Activated CD4-positive, alpha-beta T cell treated with anti-CD3 and anti-CD28 coated beads, Interleukin-2, amount 50 U/mL, for 48 hours (primary cell): ENCODE results near the gene HABP4.

Experiments
- DNase-seq, 2 experiments: peaks; one replicate each; pipeline ENCODE4 v3.0.0-alpha.2; 2020

Gene HABP4

DNA sequence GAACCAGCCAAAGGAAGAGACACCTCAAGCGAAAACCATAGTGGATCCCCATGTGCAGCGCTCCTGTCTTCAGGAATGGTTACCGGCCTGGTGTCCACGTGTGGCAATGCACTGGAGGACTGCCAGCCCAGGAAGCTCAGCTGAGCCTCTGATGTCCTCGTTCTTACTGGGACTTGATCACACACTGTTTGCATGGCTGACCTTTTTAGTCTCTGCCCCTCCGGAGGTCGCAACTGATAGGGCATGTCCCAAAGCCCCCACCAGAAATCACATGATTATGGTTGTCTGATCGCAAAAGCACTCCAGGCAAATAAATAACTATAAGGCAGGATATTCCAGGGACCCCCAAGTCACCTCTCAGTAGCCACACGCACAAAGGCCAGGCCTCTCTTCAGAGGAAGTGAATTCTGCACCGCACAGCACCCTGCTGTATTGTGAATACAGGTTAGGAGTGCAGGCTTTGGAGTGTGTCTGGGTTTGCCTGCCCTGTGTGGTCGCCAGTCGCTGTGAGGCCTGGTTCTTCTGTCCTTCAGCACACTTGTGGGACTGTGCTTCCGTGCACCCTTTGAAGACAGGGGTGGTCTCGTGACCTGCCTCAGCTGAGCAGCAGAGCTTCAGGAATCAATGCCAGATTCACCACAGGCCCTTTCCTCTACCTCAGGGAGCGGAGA, 13.4 kb upstream of the HABP4 start:
- no peak for DNase-seq

- no peak for DNase-seq
These were observed 12.5 kb upstream of the HABP4 start for GRCh38 chr9:96437454-96437853.

DNA sequence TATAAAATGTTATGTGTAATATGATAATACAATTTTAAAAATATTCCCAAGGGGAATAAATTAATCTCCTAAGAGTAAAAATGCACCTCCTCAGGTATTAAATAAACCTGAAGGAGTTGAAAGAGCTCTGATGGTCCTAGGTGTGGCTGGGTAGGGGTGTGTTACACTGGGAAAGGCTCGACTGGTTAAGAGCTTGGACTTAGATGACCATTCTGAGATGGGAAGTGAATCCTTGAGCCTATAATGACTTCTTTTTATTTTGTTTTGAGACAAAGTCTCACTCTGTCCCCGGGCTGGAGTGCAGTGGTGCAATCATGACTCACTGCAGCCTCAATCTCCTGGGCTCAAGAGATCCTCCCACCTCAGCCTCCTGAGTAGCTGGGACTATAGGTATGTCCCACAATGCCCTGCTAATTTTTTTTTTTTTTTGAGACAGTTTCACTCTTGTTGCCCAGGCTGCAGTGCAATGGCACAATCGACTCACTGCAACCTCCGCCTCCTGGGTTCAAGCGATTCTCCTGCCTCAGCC, 9.2 kb upstream of the HABP4 start:
- no peak for DNase-seq

GRCh38 chr9:96441798-96442445, 8.0 kb upstream of the HABP4 start:
- DNase-seq: no peak

DNA sequence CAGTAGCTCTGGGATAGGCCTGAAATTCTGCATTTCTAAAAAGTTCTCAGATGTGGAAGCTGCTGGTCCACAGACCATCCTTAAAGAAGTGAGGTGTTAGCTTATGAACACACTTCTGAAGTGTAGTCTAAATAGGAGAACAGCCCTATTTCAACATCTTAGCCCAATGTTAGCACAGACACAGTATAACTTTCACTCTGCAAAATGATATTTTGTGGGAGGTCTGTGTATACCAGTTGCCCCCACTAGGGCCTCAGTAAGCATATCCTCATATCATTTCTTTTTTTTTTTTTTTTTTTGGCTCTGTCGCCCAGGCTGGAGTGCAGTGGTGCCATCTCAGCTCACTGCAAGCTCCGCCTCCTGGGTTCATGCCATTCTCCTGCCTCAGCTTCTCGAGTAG, 7.5 kb upstream of the HABP4 start:
- DNase-seq: no peak

DNA sequence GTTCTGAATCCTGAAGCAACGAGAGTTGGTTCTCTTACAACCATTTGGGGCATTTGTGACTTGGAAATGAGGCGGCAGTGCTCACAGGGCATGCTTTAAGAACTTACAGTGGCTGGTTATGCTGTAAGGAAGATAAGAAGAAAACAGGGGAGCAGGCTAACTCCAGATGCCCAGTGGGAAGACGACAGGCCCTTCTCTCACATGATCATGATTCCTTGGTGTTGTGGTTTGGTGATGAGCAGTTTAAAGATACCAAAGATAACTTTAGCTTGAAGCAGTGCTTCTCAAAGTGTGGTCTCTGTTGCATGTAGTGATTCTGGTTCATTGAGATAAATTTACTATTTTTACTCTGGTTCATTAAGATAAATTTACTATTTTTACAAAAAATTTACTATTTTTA, 2.6 kb upstream of the HABP4 start:
- no peak for DNase-seq

DNA sequence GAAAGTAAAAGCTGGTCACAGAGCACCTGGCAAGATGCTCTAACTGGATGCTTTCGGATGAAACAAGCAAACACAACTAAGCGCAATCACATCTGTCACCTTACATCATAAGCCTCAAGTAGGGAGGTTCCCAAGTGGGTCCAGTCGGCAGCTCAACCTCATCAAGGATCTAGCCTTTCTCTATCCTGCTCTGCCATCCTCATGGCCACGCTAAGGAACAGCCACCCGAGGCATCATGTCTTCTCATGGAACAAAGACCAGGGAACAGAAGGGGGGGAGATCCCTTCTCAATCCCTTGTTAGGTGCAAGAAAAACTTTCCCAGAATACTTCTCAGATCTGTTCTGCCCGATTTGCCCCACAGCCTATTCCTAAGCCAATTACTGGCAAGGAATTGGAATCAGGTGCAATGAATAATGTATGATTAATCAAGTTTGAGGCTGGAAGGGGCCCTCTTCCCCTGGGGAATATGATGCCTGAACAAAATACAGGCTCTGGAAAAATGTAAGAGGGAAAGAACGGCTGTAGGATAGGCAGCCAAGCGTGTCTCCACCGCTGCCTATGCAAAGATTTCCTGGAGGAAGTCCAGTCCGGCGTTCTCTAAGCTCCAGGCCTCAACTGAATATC, 1.3 kb upstream of the HABP4 start:
- no peak for DNase-seq

GRCh38 chr9:96449523-96449844, 485 bp upstream of the HABP4 start:
- no peak for DNase-seq

DNA sequence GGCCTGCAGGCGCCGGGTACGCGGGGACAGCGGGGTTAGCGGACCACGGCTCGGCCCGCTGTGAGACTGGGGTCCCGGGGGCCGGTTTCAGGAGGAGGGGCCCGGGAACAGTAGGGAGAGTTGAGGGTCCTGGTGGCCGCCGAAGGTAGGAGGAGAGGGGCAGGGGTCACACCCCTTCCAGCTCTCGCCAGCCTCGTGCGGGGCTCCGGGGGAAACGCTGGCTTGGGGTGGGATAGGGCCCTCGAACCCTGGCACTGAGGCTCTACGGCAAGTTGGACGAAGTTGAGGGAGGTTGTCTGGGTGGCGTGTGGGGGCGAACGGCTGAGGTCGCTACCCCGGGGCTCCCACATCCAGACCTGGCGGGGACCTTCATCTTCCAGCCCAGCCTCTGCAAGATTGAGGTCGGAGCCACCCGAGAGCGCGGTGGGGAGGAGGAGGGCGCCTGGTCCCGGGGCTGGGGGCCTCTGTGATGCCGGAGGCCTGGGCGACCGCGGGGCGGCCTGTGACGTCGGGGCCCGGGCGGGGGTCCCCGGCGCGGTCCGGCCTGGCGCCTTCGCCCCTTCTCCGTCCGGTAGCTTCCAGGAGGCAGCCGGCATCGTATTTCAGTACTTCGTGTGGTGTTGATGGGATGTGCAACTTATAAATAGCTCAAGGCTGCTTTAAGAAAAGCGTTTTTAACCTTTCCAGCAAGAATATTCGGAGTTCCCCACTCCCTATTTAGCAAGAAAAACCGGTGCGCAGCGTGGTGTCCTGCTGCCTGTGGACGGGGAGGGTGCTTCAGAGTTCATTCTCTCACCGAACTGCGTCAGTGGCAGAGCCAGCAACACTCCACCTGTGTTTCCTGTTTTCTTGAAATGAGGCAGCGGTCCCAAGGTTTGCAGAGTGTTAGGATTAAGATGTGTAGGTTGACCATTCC, 902 bp downstream of the HABP4 start:
- peak; percentile 34 to 43 for DNase-seq

GRCh38 chr9:96453625-96454024, 3.7 kb downstream of the HABP4 start:
- no peak for DNase-seq

DNA sequence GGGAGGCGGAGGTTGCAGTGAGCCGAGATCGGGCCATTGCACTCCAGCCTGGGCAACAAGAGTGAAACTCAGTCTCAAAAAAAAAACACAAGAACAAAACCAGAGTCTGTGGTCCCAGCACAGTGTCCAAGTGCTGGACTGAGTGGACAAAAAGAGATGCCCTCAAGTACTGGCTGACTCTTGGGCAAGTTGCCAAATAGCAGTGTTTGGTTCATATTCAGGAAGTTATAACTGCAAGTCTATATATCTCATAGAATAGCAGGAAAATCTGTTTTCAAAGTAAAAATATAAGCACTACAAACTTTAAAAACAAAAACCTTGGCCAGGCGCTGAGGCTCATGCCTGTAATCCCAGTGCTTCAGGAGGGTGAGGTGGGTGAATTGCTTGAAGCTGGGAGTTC, 7.3 kb downstream of the HABP4 start:
- DNase-seq: no peak

DNA sequence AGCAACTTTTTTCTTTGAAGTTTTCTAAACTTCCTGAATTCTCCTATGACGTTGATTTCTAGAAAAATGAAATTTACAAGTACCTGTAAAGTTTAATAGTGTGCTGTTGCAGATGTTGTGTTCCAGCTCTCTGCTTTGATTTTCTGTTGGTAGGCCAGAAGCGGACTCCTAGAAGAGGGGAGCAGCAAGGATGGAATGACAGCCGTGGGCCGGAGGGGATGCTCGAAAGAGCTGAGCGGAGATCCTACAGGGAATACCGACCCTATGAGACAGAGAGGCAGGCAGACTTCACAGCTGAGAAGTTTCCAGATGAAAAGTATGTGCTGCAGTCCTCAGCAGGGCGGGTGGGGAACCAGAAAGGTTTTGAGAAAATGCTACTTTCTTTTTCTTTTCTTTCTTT, 8.3 kb downstream of the HABP4 start:
- no peak for DNase-seq

DNA sequence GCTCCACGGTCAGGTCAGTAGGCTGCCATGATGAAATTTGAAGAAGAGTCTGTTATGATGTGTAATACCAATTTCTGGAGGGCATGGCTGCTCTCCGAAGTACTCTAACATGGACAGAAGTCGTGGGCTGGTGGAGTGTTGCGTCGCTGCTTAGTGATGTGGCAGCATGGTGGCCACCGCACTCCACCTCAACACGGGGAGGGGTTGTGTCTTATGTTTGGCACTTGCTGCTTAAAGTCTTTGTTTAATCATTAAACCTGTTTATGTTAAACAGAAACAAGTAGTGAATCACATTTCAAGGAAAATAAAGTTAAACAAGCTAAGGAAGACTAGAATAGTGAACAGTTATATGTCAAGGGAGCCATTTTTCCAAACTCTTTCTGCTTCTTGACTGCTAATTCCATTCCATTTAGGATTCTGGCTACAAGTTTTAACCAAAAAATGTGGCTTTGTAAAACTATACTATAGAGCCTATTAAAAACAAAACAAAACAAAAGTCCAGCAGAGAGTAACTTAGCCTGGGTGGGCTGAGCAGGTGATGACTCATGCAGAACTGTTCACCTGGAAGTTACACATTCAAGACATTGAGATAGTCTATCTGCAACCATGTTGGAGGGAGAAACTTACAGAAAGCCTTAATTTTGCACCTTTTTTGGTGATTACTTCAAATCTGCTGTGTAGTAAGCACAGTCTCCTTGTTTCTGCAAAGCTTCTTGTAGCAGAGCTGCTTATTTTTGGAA, 9.5 kb downstream of the HABP4 start:
- no peak for DNase-seq

DNA sequence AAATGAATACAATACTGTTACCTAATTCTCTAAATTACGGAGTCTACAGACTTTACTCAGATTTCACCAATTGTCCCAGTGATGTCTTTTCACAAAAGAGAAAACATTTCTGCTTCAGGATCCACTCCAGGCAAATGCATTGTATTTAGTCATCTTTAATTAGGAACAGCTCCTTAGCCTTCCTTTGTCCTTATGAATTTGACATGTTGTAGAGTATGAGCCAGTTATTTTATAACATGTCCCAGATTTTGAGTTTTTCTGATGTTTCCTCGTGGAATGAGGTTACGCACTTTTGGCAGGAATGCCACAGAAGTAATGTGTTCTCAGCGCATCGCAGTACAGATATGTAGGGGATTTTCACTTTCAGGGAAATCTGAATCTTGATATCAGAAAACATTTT, 10.5 kb downstream of the HABP4 start:
- no peak for DNase-seq

- no peak for DNase-seq
These were observed 10.9 kb downstream of the HABP4 start for GRCh38 chr9:96460882-96461281.

DNA sequence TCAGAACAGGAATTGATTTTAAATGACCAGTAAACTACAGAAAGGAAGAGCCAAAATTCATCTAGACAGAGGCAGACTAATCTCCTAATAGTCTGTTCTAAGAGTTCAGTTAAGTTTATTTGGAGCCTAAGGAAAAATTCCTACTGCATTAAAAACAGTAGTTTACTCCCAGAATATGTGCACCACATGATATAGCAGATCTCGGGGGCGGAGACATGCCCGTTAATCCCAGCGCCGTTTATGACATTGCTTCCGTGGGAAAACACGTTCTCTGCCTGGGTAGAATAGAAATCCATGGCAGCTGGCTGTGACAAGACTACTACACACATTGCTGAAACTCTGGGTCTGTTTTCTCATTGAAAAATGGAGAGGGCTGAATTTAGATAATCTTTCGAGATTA, 11.4 kb downstream of the HABP4 start:
- no peak for DNase-seq

DNA sequence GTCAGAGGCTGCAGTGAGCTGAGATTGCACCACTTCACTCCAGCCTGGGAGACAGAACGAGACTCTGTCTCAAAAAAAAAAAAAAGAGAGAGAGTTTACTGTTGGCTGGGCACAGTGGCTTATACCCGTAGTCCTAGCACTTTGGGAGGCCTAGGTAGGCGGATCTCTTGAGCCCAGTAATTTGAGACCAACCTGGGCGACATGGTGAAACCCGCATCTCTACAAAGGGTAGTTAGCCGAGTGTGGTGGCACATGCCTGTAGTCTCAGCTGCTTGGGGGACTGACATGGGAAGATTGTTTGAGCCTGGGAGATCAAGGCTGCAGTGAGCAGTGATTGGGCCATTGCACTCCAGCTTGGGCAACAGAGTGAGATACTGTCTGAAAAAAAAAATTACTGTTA, 12.6 kb downstream of the HABP4 start:
- DNase-seq: no peak

DNA sequence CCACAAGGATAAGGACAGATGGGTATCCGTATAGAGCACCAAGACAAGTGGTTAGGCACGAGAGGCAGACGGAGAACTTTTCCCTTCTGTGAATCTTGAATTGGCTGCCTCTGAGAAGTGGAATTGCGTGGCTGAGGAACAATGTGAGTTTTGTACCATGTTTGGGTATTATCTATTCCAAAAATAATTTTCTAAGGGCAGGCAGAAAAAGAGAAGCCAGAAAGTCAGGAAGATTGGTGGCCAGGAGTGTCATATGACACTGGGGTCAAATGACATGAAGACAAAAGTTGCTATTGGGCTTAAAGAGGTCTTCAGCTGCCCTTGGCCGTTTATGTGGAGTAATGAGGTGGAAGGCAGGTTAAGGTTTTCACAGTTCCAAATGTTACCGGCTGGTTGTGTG, 14.5 kb downstream of the HABP4 start:
- no peak for DNase-seq

- DNase-seq: no peak
These were observed 17.8 kb downstream of the HABP4 start for GRCh38 chr9:96467784-96468183.

GRCh38 chr9:96476013-96476412, 26.0 kb downstream of the HABP4 start:
- DNase-seq: no peak

GRCh38 chr9:96476591-96476990, 26.6 kb downstream of the HABP4 start:
- no peak for DNase-seq

GRCh38 chr9:96478829-96479371, 28.9 kb downstream of the HABP4 start:
- peak; percentile 45 to 54 for DNase-seq
